KBM-7 (cell line): ENCODE results near the gene ACSM3.
"Not testable (repeated sequence)": the region's sequence is repeated elsewhere in the genome, so short reads cannot be mapped to it uniquely, and the experiment has no call there.

Experiments
- DNase-seq: peaks from one replicate; pipeline ENCODE4 v3.0.0-alpha.2; 2015
- in situ Hi-C: fragments of 300-500 bp; cut with MboI; formaldehyde crosslinking; loops from 2 replicates; pipeline ENCODE4 v1.14.3; 2020; ENCODE audit warnings: low sequenced_read_pairs, low pct_unique_long_range_greater_than_20kb, mixed read lengths

Gene ACSM3

DNA sequence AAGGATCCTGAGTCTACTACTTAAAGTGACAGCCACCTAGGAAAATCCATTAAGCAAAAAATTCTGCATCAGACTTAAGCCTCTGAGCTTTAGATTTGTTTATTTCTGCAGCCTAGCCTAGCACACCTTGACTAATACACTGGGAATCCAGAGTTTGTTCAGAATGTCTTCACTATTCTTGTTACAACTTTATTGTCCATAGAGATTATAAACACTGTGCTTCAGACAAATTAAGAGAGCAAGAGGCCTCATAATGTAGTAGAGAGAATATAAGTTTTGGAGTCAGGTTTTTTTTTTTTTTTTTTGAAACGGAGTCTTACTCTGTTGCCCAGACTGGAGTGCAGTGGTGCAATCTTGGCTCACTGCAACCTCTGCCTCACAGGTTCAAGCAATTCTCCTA is 13.3 kb upstream of the ACSM3 start:
- in situ Hi-C loops = no loop called here
- DNase-seq = no peak

DNA sequence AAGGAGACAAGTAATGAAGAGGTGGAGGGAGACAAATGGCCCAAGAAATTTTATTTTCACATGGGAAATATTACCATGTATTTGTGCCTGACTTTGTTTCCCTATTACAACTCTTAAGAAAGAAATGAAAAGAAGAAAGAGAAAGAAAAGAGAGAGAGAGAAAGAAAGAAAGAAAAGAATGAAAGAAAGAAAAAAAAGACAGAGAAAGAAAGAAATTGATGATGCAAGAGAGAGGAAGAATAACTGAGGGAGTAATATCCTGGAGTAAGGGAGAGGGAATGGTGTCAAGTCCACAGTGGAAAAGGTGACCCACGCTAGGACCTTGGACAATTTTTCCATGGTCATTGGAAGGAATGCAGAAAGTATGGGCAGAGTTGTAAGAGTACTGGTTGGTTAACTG is 10.1 kb upstream of the ACSM3 start:
- in situ Hi-C loops = no loop called here
- no peak for DNase-seq

DNA sequence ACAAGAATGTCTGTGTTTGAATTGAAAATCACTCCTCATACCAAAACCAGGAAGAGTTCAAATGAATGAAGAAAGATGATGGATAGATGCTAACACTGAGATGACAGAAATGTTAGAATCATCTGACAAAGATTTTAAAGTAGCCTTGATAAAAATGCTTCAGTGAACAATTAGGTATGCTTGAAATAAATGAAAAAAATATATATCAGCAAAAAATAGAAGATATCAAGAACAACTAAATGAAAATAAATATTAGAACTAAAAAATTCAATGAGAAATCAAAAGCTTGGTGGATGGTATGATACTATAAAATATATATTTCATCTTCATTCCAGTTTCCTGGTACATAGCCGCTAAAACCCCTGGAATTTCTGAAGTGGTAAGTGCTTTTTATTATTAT is 8.6 kb upstream of the ACSM3 start:
- in situ Hi-C loops = no loop called here
- no peak for DNase-seq

DNA sequence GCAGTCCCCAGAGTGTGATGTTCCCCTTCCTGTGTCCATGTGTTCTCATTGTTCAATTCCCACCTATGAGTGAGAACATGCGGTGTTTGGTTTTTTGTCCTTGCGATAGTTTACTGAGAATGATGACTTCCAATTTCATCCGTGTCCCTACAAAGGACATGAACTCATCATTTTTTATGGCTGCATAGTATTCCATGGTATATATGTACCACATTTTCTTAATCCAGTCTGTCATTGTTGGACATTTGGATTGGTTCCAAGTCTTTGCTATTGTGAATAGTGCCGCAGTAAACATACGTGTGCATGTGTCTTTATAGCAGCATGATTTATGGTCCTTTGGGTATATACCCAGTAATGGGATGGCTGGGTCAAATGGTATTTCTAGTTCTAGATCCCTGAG is 8.0 kb upstream of the ACSM3 start:
- DNase-seq, in situ Hi-C loops: not testable (repeated sequence)

DNA sequence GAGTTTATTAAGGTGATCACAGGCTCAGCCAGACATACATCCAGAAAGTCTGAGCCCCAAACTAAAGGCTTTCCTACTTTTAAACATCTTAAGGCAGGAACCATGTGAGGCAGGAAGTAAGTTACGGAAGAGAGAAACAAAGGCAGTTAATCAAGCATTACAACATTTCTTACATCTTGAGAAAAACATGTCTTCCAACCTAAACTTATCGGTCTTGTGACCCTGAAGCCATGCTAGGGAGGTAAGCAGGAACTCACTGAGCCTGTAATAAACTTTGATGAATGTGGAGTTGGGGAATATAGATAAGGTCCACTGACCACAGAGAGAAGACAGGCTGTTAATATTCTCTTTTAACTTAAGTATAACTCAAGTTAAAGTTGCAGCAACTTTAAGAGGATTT is 3.5 kb upstream of the ACSM3 start:
- in situ Hi-C loops = no loop called here
- peak; percentile 18 for DNase-seq

DNA sequence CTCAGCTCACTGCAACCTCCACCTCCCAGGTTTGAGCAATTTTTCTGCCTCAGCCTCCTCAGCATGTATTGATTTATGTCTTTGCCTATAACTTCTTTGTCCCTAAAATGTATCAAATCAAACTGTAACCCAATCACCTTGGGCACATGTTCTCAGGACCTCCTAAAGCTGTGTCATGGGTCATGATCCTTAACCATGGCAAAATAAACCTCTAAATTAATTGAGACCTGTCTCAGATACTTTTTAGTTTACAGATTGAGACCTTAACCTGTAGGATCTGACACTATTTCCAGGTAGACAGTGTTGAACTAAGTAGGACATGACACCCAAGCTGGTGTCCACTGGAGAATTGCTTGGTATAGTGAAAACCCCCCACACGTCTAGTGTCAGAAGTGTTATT is 2.6 kb upstream of the ACSM3 start:
- in situ Hi-C loops = no loop called here
- no peak for DNase-seq

DNA sequence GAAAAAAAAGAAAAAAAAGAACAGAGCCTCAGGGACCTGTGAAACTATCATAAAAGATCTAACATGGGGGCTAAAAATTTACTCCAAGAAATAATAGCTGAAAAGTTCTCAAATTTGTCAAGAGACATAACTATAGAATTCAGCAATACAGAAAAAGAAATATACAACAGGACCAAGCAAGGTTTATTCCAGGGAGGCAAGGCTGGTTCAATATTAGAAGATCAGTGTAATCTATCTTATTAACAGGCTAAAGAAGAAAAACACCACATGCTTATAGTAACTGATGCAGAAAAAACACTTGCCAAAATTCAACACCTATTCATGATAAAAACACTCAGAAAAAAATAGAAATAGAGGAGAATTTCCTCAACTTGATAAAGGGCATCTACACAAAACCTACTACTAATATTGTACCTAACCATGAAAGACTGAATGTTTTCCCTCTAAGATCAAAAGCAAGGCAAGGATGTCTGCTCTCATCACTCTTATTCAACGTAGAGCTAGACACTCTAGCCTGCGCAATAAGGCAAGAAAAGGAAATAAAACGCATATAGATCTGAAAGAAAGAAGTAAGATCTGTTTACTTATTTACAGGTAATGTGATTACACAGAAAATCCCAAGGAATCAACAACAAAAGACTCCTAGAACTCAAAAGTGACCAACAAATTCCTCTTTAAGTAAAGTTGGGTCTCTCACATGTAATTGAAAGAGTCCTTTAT is 1.2 kb upstream of the ACSM3 start:
- in situ Hi-C loops = no loop called here

DNA sequence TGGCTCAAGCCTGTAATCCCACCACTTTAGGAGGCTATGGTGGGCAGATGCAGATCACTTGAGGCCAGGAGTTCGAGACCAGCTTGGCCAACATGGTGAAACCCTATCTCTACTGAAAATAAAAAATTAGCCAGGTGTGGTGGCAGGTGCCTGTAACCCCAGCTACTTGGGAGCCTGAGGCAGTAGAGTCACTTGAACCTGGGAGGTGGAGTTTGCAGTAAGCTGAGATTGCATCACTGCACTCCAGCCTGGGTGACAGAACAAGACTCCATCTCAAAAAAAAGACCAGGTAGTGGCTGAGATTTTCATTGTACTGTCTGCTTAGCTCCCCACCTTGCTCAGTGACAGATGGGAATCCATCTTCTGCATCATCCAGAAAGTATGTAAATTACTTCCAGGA is 634 bp downstream of the ACSM3 start:
- in situ Hi-C loops, DNase-seq: not testable (repeated sequence)

More for the DNA sequence above, 1.2 kb upstream of the ACSM3 start:
- DNase-seq = no peak

DNA sequence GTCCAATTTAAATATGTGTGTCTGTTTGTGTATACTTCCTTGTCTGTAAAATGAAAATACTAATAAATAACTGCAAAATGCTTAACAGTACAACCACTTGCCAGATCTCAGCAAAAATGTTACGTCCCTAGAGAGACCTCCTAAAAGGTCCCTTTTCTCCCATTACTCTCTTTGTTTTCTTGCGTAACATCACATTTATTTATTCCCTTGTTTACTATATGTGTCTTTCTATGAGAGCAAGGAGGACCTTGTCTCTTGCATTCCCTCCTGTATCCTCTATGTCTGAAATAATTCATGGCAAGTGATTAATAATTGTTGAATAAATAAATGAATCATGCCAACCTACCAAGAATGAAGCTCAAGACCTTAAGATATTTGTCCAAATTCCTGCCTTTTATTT is 1.9 kb downstream of the ACSM3 start:
- no peak for DNase-seq
- in situ Hi-C loops = no loop called here

DNA sequence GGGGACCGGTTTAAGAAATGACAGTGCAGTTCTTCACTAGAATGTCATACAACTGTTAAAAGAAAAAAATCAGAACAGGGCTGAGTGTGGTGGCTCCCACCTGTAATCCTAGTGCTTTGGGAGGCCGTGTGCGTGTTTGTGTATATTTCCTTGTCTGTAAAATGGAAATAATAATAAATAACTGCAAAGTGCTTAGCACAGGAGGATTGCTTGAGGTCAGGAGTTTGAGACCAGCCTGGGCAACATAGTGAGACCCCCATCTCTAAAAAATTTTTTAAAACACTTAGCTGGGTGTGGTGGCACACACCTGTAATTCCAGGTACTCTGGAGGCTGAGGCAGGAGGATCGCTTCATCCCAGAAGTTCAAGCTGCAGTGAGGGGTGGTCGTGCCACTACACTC is 2.5 kb downstream of the ACSM3 start:
- no peak for DNase-seq
- in situ Hi-C loops = no loop called here

DNA sequence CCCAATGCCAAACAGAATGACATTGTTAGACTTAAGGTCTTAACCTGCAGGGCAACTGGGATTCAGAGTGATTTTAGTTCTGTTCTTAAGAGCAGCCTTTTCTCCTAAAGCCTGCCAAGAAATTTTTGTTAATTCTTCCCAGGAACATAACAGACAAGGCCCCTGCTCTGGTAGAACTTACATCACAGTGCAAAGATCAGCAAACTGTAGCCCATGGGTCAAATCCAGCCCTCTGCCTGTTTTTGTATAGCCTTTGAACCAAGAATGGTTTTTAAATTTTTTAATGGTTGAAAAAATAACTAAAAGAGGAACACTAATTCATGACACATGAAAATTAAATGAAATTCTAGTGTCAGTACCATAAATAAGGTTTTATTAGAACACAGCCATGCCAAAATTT is 3.8 kb downstream of the ACSM3 start:
- in situ Hi-C loops = no loop called here
- DNase-seq = no peak

DNA sequence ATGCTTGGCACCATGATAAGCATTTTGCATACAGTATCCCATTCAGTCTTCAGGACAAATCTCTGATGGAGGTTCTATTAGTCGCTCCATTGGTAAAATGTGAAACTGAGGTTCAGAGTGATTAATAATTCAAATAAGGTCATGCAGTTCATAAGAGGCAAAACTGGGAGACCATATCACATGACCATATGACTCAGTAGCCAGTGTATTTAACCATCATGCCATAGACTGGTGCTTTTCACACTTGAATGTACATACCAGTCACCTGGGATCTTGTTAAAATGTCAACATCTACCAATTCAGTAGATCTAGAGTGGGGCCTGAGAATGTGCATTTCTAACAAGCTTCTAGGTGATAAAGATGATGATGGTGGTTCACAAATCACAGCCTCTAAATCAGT is 4.3 kb downstream of the ACSM3 start:
- in situ Hi-C loops = no loop called here
- DNase-seq = no peak

DNA sequence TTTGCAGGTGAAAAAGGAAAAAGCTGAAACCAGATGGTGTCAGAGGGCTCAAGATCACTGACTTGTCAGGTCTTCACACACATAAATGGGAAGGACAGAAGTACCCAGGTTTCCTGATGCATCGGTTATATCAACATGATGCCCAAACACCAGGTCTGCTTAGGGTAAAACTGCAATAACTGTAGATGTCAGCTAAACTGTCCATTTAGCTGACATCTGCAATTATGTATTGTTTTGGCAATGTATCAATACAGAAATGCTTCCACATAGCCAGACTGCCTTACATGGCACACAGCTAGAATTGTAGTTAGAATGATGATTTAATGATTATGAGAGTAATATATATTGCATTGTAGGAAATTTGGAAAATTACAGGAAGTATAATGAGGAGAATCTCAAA is 5.0 kb downstream of the ACSM3 start:
- in situ Hi-C loops = no loop called here

DNA sequence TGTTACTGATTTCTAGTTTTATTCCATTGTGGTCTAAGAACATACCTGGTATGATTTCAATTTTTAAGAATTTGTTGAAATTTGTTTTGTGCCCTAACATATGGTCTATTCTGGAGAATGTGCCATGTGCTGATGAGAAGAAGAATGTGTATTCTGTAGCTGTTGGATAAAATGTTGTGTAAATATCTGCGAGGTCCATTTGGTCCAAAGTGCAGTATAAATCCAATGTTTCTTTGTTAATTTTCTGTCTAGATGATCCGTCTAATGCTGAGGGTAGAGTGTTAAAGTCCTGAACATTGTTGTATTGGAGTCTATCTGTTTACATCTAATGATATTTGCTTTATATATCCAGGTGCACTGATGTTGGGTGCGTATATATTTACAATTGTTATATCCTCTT is 9.9 kb downstream of the ACSM3 start:
- in situ Hi-C loops = no loop called here
- DNase-seq = no peak

More for the DNA sequence above, 5.0 kb downstream of the ACSM3 start:
- DNase-seq = no peak

DNA sequence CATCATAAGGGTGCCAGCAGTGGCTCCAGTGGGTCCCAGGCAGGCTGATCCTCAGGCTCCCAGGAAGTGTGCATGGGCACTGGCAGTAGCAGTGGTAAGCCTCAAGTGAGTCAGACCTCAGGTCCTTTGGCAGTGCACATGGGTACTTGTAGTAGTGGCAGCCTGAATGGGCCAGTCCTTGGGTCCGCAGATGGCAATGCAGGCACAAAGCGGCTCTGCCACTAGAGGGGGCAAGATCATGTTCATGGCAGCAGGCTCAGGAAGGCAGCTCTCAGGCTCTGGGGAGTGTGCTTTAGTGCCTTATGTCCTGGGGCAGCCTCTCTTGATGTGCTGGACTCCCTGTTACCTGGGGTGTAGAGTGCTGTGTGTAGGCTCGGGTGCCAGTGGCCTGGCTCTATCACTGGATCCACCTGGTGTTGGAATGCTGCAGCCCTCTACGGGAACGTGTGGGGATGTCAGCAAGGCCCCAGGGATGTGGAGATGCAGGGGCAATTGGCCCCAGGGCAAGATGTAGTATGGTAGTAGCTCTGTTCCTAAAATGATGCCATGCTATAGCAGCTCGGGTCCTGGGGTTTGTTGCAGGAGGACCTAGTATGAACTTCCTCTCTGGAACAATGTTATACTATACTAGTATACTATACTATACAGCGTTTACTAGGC is 11.0 kb downstream of the ACSM3 start:
- in situ Hi-C loops = no loop called here
- peak; percentile 84 for DNase-seq

DNA sequence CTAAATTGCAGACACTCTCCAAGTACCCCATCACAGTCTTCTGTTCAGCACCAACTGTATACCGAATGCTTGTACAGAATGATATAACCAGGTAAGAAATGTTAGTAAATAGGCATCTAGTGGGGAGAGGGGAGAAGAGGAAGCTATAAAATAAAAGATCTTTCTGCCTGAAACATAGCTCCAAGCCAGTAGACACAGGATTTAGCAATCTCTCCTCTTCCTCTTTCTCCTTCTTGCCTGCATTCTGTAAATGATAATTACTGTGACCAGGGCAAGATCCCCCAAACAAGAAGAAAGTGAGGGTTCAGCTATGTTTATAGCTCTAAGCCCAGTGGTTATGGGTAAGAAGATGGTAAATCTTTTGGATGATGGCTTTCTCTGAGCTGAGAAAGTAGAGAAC is 17.9 kb downstream of the ACSM3 start:
- in situ Hi-C loops = no loop called here

DNA sequence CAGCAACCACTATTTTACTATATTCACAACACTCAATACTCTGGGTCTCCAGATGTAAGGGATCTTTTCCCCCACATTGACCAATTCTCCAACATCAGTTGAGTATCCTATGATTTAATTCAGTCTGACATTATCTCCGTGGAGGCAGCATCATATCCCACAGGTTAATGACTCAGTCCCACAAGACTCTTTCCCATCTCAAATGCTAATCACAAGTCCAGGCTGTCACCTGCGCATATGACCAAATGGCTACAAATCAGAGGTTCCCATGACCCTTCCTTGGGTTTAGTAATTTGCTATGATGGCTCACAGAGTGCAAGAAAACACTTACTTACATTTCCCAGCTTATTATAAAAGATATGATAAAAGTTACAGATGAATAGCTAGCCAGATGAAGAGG is 18.7 kb downstream of the ACSM3 start:
- in situ Hi-C loops = no loop called here
- no peak for DNase-seq

More for the DNA sequence above, 17.9 kb downstream of the ACSM3 start:
- peak; percentile 55 for DNase-seq

DNA sequence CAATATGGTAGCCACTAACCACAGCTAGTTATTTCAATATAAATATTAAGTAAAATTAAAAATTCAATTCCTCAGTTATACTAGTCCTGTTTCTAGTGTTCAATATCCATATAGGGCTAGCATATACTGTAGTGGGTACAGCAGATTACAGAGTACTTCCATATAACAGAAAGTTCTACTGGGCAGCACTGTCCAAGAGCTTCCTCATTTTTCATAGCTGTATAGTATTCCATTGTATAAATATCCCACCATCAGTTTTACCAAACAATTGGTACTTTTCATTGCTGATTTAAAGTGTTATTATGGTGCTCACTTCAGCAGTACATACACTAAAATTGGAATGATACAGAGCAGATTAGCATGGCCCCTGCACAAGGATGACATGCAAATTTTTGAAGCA is 20.4 kb downstream of the ACSM3 start:
- no peak for DNase-seq
- in situ Hi-C loops = no loop called here

DNA sequence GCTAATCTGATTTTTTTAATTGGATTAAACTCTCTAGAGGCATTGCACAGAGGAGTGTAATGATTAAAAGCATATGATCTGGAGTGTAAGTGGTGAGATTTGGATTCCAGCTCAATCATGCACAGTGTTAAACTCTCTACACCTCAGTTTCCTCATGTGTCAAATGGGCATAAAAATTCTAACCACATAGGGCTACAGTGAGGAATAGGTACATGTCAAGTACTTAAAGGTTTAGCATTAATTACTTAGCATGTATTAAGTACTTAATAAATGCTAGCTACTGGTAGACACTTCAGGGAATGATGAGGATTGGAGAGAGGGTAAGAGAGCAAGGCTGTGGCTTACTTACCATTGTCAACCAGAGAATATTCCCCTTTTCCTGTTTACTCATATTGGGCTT is 25.3 kb downstream of the ACSM3 start:
- no peak for DNase-seq
- in situ Hi-C loops = no loop called here

DNA sequence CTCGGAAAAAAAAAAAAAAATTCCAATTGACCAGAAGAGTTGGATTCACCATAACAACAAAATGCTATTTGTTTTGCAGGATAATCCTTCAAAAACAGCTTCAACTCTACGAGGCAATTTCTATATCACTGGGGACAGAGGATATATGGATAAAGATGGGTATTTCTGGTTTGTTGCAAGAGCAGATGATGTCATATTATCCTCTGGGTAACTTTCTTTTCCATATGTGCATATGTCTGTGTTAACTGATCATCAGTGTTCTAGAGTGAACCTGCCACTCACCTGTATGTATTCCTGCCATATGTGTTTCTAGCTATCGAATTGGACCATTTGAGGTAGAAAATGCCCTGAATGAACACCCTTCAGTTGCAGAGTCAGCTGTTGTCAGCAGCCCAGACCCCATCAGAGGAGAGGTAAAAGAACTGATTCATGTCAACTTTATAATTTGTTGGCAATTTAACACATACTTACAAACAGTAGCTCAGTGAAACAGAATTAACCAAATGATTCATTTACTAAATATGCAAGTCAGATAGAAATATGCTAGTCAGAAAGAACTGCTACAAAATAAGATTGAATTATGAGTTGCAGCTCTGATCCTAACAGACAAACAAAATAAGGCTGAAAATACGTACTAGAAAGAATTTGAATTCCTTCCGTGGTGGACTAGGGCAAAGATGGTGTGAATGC is 28.3 kb downstream of the ACSM3 start:
- in situ Hi-C loops = no loop called here
- no peak for DNase-seq
